GM12875 (cell line): ENCODE data around the gene FOXR1.
"Not testable (repeated sequence)": the region's sequence is repeated elsewhere in the genome, so short reads cannot be mapped to it uniquely, and the experiment has no call there.

Experiments
- H3K4me3 ChIP-seq: one replicate; pipeline ENCODE4 v1.5.1; 2011; ENCODE audit warnings: low read depth, low read length, control low read depth
- TF ChIP-seq, protein P1 (sequence below): IDR thresholded peaks from 2 replicates; pipeline ENCODE4 v1.5.1; 2011; ENCODE audit warnings: low read depth, mild to moderate bottlenecking, control low read depth, inconsistent platforms, low read length, moderate library complexity, borderline replicate concordance; ENCODE audit not compliant: insufficient read depth

The FOXR1 gene

DNA sequence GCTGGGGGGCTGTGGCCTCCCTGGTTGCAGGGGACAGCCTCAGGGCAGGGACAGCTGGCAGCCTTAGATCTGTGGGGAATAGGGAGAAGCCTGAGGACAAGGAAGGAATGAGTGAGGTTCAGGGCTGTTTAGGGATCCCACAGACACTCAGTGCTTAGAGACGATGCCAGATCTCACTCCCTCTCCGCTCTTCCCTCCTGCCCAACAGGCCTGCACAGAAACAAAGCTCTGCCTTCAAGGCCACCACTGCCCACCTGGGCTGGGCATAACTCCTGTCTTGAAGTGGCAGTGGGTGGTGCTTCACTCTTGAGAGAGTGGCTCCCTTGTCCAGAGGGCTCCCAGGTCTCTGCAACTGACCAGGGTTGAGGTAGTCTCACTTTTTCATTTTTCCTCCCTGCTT lies 13.3 kb downstream of the FOXR1 start:
- TF ChIP-seq, protein P1, sequence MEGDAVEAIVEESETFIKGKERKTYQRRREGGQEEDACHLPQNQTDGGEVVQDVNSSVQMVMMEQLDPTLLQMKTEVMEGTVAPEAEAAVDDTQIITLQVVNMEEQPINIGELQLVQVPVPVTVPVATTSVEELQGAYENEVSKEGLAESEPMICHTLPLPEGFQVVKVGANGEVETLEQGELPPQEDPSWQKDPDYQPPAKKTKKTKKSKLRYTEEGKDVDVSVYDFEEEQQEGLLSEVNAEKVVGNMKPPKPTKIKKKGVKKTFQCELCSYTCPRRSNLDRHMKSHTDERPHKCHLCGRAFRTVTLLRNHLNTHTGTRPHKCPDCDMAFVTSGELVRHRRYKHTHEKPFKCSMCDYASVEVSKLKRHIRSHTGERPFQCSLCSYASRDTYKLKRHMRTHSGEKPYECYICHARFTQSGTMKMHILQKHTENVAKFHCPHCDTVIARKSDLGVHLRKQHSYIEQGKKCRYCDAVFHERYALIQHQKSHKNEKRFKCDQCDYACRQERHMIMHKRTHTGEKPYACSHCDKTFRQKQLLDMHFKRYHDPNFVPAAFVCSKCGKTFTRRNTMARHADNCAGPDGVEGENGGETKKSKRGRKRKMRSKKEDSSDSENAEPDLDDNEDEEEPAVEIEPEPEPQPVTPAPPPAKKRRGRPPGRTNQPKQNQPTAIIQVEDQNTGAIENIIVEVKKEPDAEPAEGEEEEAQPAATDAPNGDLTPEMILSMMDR, result no peak
- no peak overlapping the region for H3K4me3 ChIP-seq

DNA sequence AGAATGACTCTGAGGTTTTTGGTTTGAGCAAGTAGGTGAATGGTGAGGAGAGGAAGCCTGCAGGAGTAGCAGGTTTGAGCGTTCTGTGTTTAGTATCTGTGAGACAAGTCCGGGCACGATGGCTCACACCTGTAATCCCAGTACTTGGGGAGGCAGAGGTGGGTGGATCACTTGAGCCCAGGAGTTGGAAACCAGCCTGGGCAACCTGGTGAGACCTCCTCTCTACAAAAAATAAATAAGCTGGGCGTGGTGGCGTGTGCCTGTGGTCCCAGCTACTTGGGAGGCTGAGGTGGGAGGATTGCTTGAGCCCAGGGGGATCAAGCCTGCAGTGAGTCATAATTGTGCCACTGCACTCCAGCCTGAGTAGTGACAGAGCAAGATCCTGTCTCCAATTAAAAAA lies 16.7 kb downstream of the FOXR1 start:
- TF ChIP-seq, protein P1, result no peak
- no peak overlapping the region for H3K4me3 ChIP-seq

DNA sequence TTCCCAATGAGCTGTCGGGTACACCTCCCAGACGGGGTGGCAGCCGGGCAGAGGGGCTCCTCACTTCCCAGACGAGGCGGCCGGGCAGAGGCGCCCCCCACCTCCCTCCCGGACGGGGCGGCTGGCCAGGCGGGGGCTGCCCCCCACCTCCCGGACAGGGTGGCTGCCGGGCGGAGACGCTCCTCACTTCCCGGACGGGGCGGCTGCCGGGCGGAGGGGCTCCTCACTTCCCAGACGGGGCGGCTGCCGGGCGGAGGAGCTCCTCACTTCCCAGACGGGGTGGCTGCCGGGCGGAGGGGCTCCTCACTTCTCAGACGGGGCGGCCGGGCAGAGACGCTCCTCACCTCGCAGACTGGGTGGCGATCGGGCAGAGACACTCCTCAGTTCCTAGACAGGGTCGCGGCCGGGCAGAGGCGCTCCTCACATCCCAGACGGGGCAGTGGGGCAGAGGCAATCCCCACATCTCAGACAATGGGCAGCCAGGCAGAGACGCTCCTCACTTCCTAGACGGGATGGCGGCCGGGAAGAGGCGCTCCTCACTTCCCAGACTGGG lies 20.0 kb downstream of the FOXR1 start:
- not testable (repeated sequence) for H3K4me3 ChIP-seq

DNA sequence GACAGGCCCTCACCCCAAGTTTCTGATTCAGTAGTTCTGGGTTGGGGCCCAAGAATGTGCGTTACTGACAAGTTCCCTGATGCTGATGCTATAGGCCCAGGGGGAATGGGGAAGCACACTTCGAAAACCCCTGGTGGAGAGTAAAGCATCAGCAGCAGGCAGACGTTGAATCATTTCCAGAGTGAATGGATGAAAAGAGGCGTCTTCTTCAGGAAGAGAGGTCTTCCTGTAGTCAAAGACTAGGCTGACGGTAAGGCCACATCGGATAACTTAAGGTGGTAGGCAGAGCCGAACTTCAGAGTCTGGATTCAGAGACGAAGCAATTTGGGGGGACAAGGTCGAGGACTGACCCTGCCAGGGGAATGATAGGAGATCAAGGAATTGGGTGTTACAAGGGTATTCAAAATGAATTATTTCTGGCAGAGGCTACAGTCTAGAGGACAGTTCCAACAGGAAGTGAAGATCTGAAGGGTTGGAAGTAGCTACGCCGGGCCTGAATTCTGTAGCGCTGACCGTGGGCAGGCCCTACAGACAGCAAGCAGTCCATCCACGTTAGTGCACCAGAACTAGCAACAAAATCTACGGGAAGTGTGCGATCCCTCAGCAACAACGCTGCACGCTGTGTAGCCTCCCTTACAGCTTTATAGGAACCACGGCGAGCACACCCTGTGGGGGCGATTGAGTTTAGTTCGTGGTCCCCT lies 25.5 kb downstream of the FOXR1 start:
- peak overlapping the region; percentile 85 for H3K4me3 ChIP-seq
- TF ChIP-seq, protein P1, result peak; percentile 57

DNA sequence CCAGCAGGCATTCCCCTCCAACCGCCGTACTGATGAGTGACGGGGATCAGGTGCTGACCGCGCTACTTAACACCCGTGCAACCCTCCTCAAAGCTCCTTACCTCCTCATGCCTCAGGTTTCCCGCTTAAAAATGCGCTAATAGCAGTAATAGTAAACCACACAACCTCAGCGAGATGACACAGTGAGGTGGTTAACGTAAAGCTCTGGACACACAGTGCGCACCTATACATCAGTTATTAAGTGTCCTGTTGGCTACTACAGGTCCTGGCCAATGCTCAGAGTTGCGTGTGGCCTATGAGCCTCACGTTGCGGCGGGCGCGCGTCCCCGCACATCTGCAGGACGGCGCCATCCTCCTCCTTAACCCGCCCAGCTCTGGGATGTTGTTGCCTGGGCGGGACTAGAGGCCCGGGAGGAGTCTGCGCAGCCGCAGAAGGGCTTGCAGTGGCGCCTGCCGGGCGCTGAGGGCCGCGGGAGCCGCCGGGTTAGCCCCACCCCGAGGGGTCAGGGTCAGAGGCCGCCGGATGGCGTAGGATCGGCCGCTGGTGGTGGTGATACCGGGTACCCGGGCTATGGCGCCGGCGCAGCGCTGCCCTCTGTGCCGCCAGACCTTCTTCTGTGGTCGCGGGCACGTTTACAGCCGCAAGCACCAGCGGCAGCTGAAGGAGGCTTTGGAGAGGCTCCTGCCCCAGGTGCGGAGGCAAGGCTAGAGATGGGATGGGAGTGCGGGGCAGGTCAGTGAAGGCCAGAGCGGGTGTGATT lies 26.2 kb downstream of the FOXR1 start, which contains the start of gene CENATAC:
CENATAC (plus strand) TSS at position 512 of the 761 bp plus-strand sequence; CDS start at position 572, 60 bp downstream.
- TF ChIP-seq, protein P1, result no peak
- H3K4me3 ChIP-seq, result peak within 1 kb of the TSS; percentile 85

DNA sequence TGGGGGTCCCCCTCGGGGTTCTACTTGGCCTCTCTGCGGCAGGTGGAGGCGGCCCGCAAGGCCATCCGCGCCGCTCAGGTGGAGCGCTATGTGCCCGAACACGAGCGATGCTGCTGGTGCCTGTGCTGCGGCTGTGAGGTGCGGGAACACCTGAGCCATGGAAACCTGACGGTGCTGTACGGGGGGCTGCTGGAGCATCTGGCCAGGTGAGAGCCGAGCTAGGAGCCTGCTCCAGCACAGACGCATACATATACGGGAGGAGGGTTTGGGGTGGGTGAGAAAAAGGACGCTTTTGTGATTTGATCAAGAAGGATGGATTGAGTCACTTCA lies 26.8 kb downstream of the FOXR1 start:
- TF ChIP-seq, protein P1, result no peak
- peak overlapping the region; percentile 85 for H3K4me3 ChIP-seq

DNA sequence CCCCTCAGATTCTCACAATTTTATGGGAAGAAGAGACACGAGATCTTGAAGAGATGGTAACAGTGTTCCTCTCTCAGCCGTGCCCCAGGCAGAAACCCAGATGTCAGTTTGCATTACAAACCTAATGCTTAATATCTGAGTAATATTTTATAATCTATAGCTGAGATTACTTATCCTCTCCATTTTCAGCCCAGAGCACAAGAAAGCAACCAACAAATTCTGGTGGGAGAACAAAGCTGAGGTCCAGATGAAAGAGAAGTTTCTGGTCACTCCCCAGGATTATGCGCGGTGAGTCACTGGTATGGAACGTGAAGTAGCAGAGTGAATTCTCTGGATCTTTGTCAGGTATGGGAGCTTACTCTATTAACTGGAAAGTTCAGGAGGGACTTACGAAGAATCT lies 27.3 kb downstream of the FOXR1 start:
- TF ChIP-seq, protein P1, result no peak
- peak overlapping the region; percentile 85 for H3K4me3 ChIP-seq
